SK-N-SH treated with all-trans-retinoic acid at 6 μM for 48 hours (cell line): ENCODE results near the gene TMEM63A.

Source experiments
- ARNTL ChIP-seq: fragments of 450-650 bp; formaldehyde crosslinking; IDR thresholded peaks from 2 replicates; pipeline ENCODE4 v1.5.0; 2020; ENCODE audit warnings: low read depth, mild to moderate bottlenecking, moderate library complexity, borderline replicate concordance
- CREB5 ChIP-seq: fragments of 250-450 bp; sonication (Bioruptor Pico); IDR thresholded peaks from 2 replicates; pipeline ENCODE4 v1.5.1; 2020; ENCODE audit warnings: low read depth, mild to moderate bottlenecking, moderate library complexity
- CSDC2 ChIP-seq: fragments of 250-450 bp; sonication (Bioruptor Pico); IDR thresholded peaks from 2 replicates; pipeline ENCODE4 v1.5.0; 2020; ENCODE audit warnings: mild to moderate bottlenecking, moderate library complexity
- PATZ1 ChIP-seq: fragments of 250-450 bp; sonication (Bioruptor Pico); IDR thresholded peaks from 2 replicates; pipeline ENCODE4 v1.8.0; 2020; ENCODE audit warnings: mild to moderate bottlenecking, moderate library complexity, borderline replicate concordance
- SNAI2 ChIP-seq: fragments of 250-450 bp; sonication (Bioruptor Pico); IDR thresholded peaks from 2 replicates; pipeline ENCODE4 v1.5.0; 2020; ENCODE audit warnings: mild to moderate bottlenecking, moderate library complexity
- TOX ChIP-seq: fragments of 250-450 bp; sonication (Bioruptor Pico); IDR thresholded peaks from 2 replicates; pipeline ENCODE4 v1.8.0; 2021; ENCODE audit warnings: mild to moderate bottlenecking, moderate library complexity, borderline replicate concordance
- TSHZ2 ChIP-seq: fragments of 250-450 bp; sonication (Bioruptor Pico); IDR thresholded peaks from 2 replicates; pipeline ENCODE4 v1.5.0; 2020; ENCODE audit warnings: mild to moderate bottlenecking, moderate library complexity
- ZC3H10 ChIP-seq: fragments of 250-450 bp; sonication (Bioruptor Pico); IDR thresholded peaks from 2 replicates; pipeline ENCODE4 v1.5.1; 2021; ENCODE audit warnings: mild to moderate bottlenecking, moderate library complexity
- ZFP3 ChIP-seq: fragments of 250-450 bp; sonication (Bioruptor Pico); IDR thresholded peaks from 2 replicates; pipeline ENCODE4 v1.5.0; 2020; ENCODE audit warnings: mild to moderate bottlenecking, moderate library complexity
- ZNF565 ChIP-seq: fragments of 450-650 bp; formaldehyde crosslinking; conservative IDR thresholded peaks from 2 replicates; pipeline ENCODE4 v1.5.0; 2020; ENCODE audit warnings: low read depth, mild to moderate bottlenecking, moderate library complexity
- ZNF70 ChIP-seq: fragments of 450-650 bp; formaldehyde crosslinking; IDR thresholded peaks from 2 replicates; pipeline ENCODE4 v1.5.0; 2020; ENCODE audit warnings: mild to moderate bottlenecking, moderate library complexity
- TF ChIP-seq, protein P1 (sequence below): fragments of 250-450 bp; sonication (Bioruptor Pico); IDR thresholded peaks from 2 replicates; pipeline ENCODE4 v1.5.1; 2021; ENCODE audit warnings: mild to moderate bottlenecking, moderate library complexity

GRCh38 chr1:225823811-225824261 lies 58.3 kb downstream of the TMEM63A start:
- TF ChIP-seq ZC3H10 (CRISPR knock-in tag): no peak
- no peak for TF ChIP-seq TOX
- TF ChIP-seq ZNF70 (CRISPR knock-in tag): no peak
- TF ChIP-seq, protein P1, sequence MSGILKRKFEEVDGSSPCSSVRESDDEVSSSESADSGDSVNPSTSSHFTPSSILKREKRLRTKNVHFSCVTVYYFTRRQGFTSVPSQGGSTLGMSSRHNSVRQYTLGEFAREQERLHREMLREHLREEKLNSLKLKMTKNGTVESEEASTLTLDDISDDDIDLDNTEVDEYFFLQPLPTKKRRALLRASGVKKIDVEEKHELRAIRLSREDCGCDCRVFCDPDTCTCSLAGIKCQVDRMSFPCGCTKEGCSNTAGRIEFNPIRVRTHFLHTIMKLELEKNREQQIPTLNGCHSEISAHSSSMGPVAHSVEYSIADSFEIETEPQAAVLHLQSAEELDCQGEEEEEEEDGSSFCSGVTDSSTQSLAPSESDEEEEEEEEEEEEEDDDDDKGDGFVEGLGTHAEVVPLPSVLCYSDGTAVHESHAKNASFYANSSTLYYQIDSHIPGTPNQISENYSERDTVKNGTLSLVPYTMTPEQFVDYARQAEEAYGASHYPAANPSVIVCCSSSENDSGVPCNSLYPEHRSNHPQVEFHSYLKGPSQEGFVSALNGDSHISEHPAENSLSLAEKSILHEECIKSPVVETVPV (CRISPR knock-in tag): no peak
- TF ChIP-seq ZFP3 (CRISPR knock-in tag): no peak
- TF ChIP-seq ZNF565 (CRISPR knock-in tag): no peak
- TF ChIP-seq ARNTL (CRISPR knock-in tag): no peak
- no peak for TF ChIP-seq PATZ1
- TF ChIP-seq CREB5 (CRISPR knock-in tag): no peak
- no peak for TF ChIP-seq TSHZ2 (CRISPR knock-in tag)
- no peak for TF ChIP-seq SNAI2
- no peak for TF ChIP-seq CSDC2 (CRISPR knock-in tag)
